Measurements from ENCODE around the gene TMEM184B. TPM values are rescaled to one million over a fixed set of nuclear protein-coding genes. Genes with fewer than 3 reads are reported as not detected.

Gene TMEM184B
- polyA plus RNA-seq, 1 donor (not counting 4 experiments of a cell fraction or from before 2014, with no cell fraction given), result 18.8 TPM

- no peak for TF ChIP-seq CTCF (optimal IDR thresholded peaks at IDR 0.05 in 1 of 3, IDR thresholded peaks at IDR 0.05 in 1 of 3, conservative IDR thresholded peaks at IDR 0.05 in 1 of 3; ENCODE audit: extremely low read depth in 1 of 3, insufficient read depth in 2 of 3, low read length in 3 of 3)
- TF ChIP-seq EZH2 (IDR thresholded peaks at IDR 0.05; ENCODE audit: low read length), result no peak
- H4K20me1 ChIP-seq (ENCODE audit: control insufficient read depth, extremely low read depth, insufficient read depth, low read length), result peaks cover 5% of the 10 kb centered on the region
- FAIRE-seq (no peak), DNase-seq (ENCODE audit: low read depth, low spot score) (no peak)
- peaks cover 14% of the 10 kb centered on the region for H3K79me2 ChIP-seq (ENCODE audit: control insufficient read depth, insufficient read depth, low read length)
- no peaks in the 10 kb centered on the region for H3K9me1 ChIP-seq (ENCODE audit: control insufficient read depth, extremely low read depth, insufficient read depth, low read length)
- dilution Hi-C loops (cut with MboI; ENCODE audit: extremely low pct_ligation_motif_present, low sequenced_read_pairs), result no loop called here
- H3K9me3 ChIP-seq (ENCODE audit: control insufficient read depth, low read depth, low read length), result no peaks in the 10 kb centered on the region
- no peaks in the 10 kb centered on the region for H3K27me3 ChIP-seq (ENCODE audit: control insufficient read depth, extremely low read depth, insufficient read depth, low read length)
- no peak overlapping the region for H2AFZ ChIP-seq (ENCODE audit: control insufficient read depth, low read length)
- no peak overlapping the region for H3K4me3 ChIP-seq (ENCODE audit: control insufficient read depth in 2 of 3, extremely low read depth in 1 of 3, insufficient read depth in 2 of 3, low read depth in 1 of 3, low read length in 3 of 3)
- peaks cover 22% of the 10 kb centered on the region for H3K4me1 ChIP-seq (ENCODE audit: control insufficient read depth, extremely low read depth, insufficient read depth, low read length)
- H3K9ac ChIP-seq (ENCODE audit: control insufficient read depth, extremely low read depth, insufficient read depth, low read length), result no peak overlapping the region
- H3K4me2 ChIP-seq (ENCODE audit: control insufficient read depth, extremely low read depth, insufficient read depth, low read depth, low read length), result peak overlapping the region; percentile 39
- peaks cover 0 to under 1% of the 10 kb centered on the region in 2 experiments for H3K36me3 ChIP-seq (ENCODE audit: control insufficient read depth in 2 of 2, extremely low read depth in 1 of 2, insufficient read depth in 2 of 2, low read length in 2 of 2)
- H3K27ac ChIP-seq (ENCODE audit: control insufficient read depth, insufficient read depth, low read length), result no peak overlapping the region
These were observed 3.4 kb upstream of the TMEM184B start for GRCh38 chr22:38276166-38276565.

- FAIRE-seq (peak; percentile 46), DNase-seq (ENCODE audit: low read depth, low spot score) (no peak)
- Histone ChIP-seq H3K4me3 (ENCODE audit: control insufficient read depth in 2 of 3, extremely low read depth in 1 of 3, insufficient read depth in 2 of 3, low read depth in 1 of 3, low read length in 3 of 3) (peak overlapping the region; percentile 72 to 98 (median 86)), H3K9ac (ENCODE audit: control insufficient read depth, extremely low read depth, insufficient read depth, low read length) (peak overlapping the region; percentile 84), H3K36me3 (ENCODE audit: control insufficient read depth in 2 of 2, extremely low read depth in 1 of 2, insufficient read depth in 2 of 2, low read length in 2 of 2) (peaks cover 9% of the 10 kb centered on the region in 2 experiments), H3K9me1 (ENCODE audit: control insufficient read depth, extremely low read depth, insufficient read depth, low read length) (peaks cover 6% of the 10 kb centered on the region), H3K27ac (ENCODE audit: control insufficient read depth, insufficient read depth, low read length) (peak overlapping the region; percentile 75), H4K20me1 (ENCODE audit: control insufficient read depth, extremely low read depth, insufficient read depth, low read length) (peaks cover 22% of the 10 kb centered on the region), H3K4me2 (ENCODE audit: control insufficient read depth, extremely low read depth, insufficient read depth, low read depth, low read length) (peak overlapping the region; percentile 83), H2AFZ (ENCODE audit: control insufficient read depth, low read length) (peak overlapping the region; percentile 100), H3K4me1 (ENCODE audit: control insufficient read depth, extremely low read depth, insufficient read depth, low read length) (peaks cover 23% of the 10 kb centered on the region), H3K9me3 (ENCODE audit: control insufficient read depth, low read depth, low read length) (no peaks in the 10 kb centered on the region), H3K27me3 (ENCODE audit: control insufficient read depth, extremely low read depth, insufficient read depth, low read length) (no peaks in the 10 kb centered on the region), H3K79me2 (ENCODE audit: control insufficient read depth, insufficient read depth, low read length) (peaks cover 43% of the 10 kb centered on the region)
- no peak for TF ChIP-seq CTCF (optimal IDR thresholded peaks at IDR 0.05 in 1 of 3, IDR thresholded peaks at IDR 0.05 in 1 of 3, conservative IDR thresholded peaks at IDR 0.05 in 1 of 3; ENCODE audit: extremely low read depth in 1 of 3, insufficient read depth in 2 of 3, low read length in 3 of 3)
- TF ChIP-seq EZH2 (IDR thresholded peaks at IDR 0.05; ENCODE audit: low read length), result no peak
- dilution Hi-C loops (cut with MboI; ENCODE audit: extremely low pct_ligation_motif_present, low sequenced_read_pairs), result no loop called here
These were observed 471 bp upstream of the TMEM184B start for GRCh38 chr22:38273135-38273826.

Measured in keratinocyte (primary cell).